Mucosa of descending colon (tissue), 3 donors: ENCODE measurements around the gene DPP6. TPM values are rescaled to one million over a fixed set of nuclear protein-coding genes. Genes with fewer than 3 reads are reported as not detected.

Experiments
- ATAC-seq: fragments of 200-7000 bp; cut with Tn5 transposase; one replicate; pipeline ENCODE4 v1.9.1; 2020; ENCODE audit warnings: mild to moderate bottlenecking, moderate library complexity
- DNase-seq, 3 donors: peaks; one replicate each; pipeline ENCODE4 v3.0.0-alpha.2; 2020
- H3K36me3 ChIP-seq: fragments of 200-600 bp; one replicate; pipeline ENCODE4 v1.8.0; 2021; ENCODE audit warnings: low read depth, mild to moderate bottlenecking
- H3K4me1 ChIP-seq: fragments of 200-600 bp; one replicate; pipeline ENCODE4 v1.8.0; 2021; ENCODE audit warnings: low read depth, mild to moderate bottlenecking
- H3K4me3 ChIP-seq: fragments of 200-600 bp; one replicate; pipeline ENCODE4 v1.8.0; 2021; ENCODE audit warnings: mild to moderate bottlenecking
- H3K9me3 ChIP-seq: fragments of 200-600 bp; one replicate; pipeline ENCODE4 v1.8.0; 2021; ENCODE audit warnings: mild to moderate bottlenecking
- intact Hi-C, 2 donors: fragments of 100-400 bp; cut with DNase I in 1 of 2; cut with micrococcal nuclease in 1 of 2; formaldehyde crosslinking; loops; one replicate each; pipeline versions ENCODE4 v1.11.0 to v1.11.1; 2022; cut with DNase I, micrococcal nuclease
- total RNA-seq, 3 donors: library from RNA; stranded (reverse); fragmentation: NEBNext Ultra II Directional in 2 of 3; extraction: Animal tissue kit (Norgen Biotek cat#: 25700) in 2 of 3; gene quantifications; one replicate each; pipeline versions ENCODE4 v1.2.1 to v1.2.4, GENCODE V29; 2021 to 2023
- TF ChIP-seq, protein P1 (sequence below): fragments of 200-600 bp; IDR thresholded peaks from one replicate; pipeline ENCODE4 v1.8.0; 2022; ENCODE audit warnings: antibody characterized with exemption, mild to moderate bottlenecking
- donor health status: DM: no; HTN: no; CAD: no; lungs with moderate emphysema.
- donor health status: DM: no; HTN: no; CAD: no.
- donor health status: DM: no; HTN: yes; CAD: no.

Gene DPP6
- total RNA-seq, 3 donors from 2014 or later = 1.3 to 33.8 (median 1.5) TPM

DNA sequence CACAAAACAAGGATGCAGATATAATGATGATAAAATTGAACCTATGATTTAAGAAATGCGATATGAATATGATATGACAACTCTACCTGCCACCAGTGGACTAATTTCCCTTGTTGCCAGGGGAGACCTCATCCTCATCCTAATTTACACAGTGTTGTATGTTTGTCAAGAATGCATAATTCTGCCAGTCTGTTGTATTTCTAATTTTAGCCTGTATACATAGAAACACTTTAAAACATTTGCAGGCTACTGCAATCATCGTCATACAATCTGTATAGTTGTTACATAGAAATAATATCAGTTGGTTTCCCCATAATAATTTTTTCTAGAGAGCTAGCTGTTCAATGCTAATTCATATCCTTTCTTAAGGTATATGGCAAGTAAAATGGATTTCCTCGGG lies 274.2 kb downstream of the DPP6 start:
- TF ChIP-seq, protein P1, sequence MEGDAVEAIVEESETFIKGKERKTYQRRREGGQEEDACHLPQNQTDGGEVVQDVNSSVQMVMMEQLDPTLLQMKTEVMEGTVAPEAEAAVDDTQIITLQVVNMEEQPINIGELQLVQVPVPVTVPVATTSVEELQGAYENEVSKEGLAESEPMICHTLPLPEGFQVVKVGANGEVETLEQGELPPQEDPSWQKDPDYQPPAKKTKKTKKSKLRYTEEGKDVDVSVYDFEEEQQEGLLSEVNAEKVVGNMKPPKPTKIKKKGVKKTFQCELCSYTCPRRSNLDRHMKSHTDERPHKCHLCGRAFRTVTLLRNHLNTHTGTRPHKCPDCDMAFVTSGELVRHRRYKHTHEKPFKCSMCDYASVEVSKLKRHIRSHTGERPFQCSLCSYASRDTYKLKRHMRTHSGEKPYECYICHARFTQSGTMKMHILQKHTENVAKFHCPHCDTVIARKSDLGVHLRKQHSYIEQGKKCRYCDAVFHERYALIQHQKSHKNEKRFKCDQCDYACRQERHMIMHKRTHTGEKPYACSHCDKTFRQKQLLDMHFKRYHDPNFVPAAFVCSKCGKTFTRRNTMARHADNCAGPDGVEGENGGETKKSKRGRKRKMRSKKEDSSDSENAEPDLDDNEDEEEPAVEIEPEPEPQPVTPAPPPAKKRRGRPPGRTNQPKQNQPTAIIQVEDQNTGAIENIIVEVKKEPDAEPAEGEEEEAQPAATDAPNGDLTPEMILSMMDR = no peak
- DNase-seq = no peak
- H3K4me1 ChIP-seq = no peaks in the 10 kb centered on the region
- intact Hi-C loops = no loop called here
- no peak overlapping the region for H3K4me3 ChIP-seq
- H3K36me3 ChIP-seq = no peaks in the 10 kb centered on the region
- no peaks in the 10 kb centered on the region for H3K9me3 ChIP-seq
- ATAC-seq = no peak

DNA sequence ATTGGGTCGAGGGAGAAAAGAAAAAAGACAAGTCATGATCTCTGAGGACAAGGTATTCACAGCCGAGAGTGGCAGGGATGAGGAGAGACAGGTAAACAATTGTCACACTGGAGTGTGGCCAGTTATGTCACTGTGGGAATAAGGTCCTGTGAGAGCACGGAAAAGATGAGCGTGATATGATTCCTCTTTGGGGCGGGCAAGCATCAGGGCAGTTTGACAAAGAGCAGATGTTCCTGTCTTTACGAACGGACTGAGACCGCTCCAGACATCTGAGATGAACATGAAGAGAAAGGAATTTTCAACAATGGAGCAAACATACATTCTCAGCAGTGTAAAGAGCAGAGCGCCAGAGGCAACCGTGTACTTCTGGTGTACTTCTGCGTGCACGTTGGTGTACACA lies 278.1 kb downstream of the DPP6 start:
- no peaks in the 10 kb centered on the region for H3K36me3 ChIP-seq
- no peaks in the 10 kb centered on the region for H3K4me1 ChIP-seq
- H3K9me3 ChIP-seq = no peaks in the 10 kb centered on the region
- intact Hi-C loops = no loop called here
- TF ChIP-seq, protein P1 = no peak
- no peak overlapping the region for H3K4me3 ChIP-seq
- ATAC-seq (no peak), DNase-seq (no peak)

DNA sequence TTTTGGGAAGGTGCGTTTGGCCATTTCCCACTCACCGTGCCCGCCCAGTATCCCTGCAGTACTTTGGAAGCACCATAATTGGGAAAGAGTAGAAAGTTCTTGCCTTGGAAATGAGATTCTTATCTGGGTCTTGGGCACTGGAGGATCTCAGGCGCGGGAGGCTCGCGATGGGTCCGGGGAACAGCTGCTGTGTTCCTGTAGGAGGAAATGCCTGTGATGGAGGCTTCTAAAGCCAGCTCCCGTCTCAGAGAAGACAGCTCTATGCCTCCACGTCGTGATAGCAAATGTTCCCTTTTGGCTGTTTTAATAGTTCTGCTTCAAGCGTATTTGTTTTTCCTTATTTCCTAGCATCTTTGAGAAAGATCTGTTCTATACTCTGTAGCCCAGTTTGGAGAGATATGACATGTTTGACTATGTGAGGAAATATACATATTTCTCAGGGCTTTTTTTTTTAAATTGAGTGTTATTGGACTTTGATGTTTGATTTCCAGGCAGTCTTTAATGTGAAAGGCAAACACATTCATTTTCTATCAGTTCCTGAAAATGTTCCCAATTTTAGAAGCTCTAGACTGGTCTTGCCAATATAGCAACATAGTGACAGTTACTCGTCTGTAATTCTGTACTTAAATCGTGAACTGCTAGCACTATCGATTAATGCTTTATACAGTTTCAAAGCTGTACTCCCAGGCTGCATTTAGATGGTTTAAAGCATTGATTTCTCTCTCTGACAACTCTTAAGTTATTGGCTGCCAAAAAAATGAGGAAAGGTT lies 280.8 kb downstream of the DPP6 start:
- no peak for DNase-seq
- Histone ChIP-seq H3K36me3 (no peaks in the 10 kb centered on the region), H3K4me3 (no peak overlapping the region), H3K4me1 (no peaks in the 10 kb centered on the region), H3K9me3 (no peaks in the 10 kb centered on the region)
- ATAC-seq = no peak
- TF ChIP-seq, protein P1 = no peak
- intact Hi-C loops = no loop called here

DNA sequence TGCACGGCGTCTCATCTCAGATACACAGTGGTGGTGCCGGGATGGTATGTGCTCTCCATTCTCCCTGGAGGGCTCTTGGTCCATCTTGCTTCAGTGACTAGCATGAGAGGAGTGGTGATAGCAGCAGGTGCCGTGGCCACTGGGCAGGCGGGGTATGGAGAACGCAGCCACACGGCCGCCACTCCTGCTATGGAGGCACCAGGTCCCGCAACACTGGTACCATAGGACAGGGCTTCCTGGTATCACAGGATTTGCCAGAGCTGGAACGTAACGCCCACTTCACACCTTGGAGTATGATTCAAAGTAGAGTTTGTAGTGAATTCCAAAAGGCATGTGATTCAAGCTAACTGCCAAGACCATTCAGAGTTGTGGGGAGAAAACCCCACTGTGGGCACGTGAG lies 284.1 kb downstream of the DPP6 start:
- H3K4me1 ChIP-seq = no peaks in the 10 kb centered on the region
- H3K9me3 ChIP-seq = no peaks in the 10 kb centered on the region
- TF ChIP-seq, protein P1 = no peak
- H3K4me3 ChIP-seq = no peak overlapping the region
- DNase-seq = no peak
- intact Hi-C loops = no loop called here
- ATAC-seq = no peak
- no peaks in the 10 kb centered on the region for H3K36me3 ChIP-seq

DNA sequence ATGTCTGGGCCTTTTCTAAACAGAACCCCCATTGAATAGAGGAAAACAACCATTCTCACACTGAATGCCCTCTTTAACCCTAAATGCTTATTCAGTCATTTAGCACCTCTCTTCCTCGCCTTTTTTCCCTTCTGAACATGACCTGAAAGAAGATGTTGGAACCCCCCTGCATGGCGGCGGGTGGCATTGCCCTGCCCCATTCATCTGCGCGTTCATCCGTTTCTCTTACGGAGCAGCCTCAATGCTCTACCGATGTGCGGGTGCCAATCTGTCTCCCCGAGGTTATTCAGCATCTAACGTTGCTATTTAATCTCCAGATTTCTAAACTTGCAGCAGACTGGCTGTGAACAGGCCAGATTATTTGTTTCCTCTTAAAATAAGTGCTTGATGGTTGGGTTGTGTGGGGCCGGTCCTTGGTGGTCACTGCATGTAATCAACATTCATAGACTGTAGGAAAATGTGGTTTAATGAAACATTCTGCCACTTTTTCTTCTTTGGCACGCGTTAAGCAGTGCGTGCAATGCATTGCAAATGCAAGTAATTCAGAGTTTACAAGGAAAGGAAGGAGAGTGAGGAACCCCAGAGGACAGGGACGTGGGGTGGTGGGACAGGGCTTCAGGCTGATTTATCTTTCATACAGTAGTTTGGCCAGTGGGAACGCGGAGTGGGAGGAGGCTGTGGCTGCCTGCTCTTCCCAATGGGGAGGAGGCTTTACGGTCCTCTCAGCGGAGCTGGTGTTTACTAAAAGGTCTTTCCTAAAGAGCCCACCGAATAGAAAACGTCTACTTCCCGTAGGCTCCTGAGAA lies 286.7 kb downstream of the DPP6 start:
- intact Hi-C loops = no loop called here
- Histone ChIP-seq H3K4me1 (no peaks in the 10 kb centered on the region), H3K9me3 (no peaks in the 10 kb centered on the region), H3K4me3 (no peak overlapping the region), H3K36me3 (no peaks in the 10 kb centered on the region)
- DNase-seq (no peak), ATAC-seq (no peak)
- TF ChIP-seq, protein P1 = no peak
